HL-60 (cell line): ENCODE results near the gene CHRDL2.

Source experiments
- DNase-seq, 2 experiments: peaks; one replicate each; pipeline ENCODE4 v3.0.0-alpha.2; 2010 to 2020; ENCODE audit warnings: low read depth in 1 of 2, low spot score in 1 of 2
- H3K27ac ChIP-seq: fragments of 250-450 bp; sonication (Bioruptor Pico); replicated peaks from 2 replicates; pipeline ENCODE4 v1.5.1; 2020; ENCODE audit warnings: mild to moderate bottlenecking, moderate library complexity
- H3K27me3 ChIP-seq: fragments of 250-450 bp; sonication (Bioruptor Pico); 2 replicates; pipeline ENCODE4 v1.5.1; 2021; ENCODE audit warnings: mild to moderate bottlenecking, moderate library complexity; ENCODE audit not compliant: insufficient read depth, poor library complexity, severe bottlenecking
- H3K4me3 ChIP-seq: replicated peaks from 2 replicates; pipeline ENCODE4 v1.5.1; 2011; ENCODE audit warnings: mild to moderate bottlenecking, control low read depth, low read length; ENCODE audit not compliant: insufficient read depth
- CTCF ChIP-seq: IDR thresholded peaks from one replicate; pipeline ENCODE4 v1.5.1; 2011; ENCODE audit warnings: low read length, control low read depth, inconsistent platforms; ENCODE audit not compliant: insufficient read depth
- GABPA ChIP-seq: IDR thresholded peaks from 2 replicates; pipeline ENCODE4 v1.6.1; 2012; ENCODE audit warnings: low read depth
- POLR2AphosphoS5 ChIP-seq: IDR thresholded peaks from 2 replicates; pipeline ENCODE4 v1.6.1; 2012; ENCODE audit warnings: low read depth
- REST ChIP-seq: IDR thresholded peaks from 2 replicates; pipeline ENCODE4 v1.6.1; 2012; ENCODE audit warnings: low read depth; ENCODE audit not compliant: insufficient replicate concordance
- SPI1 ChIP-seq: IDR thresholded peaks from 2 replicates; pipeline ENCODE4 v1.6.1; 2012; ENCODE audit warnings: low read depth, mild to moderate bottlenecking, borderline replicate concordance

Gene CHRDL2

GRCh38 chr11:74707182-74707581 is 24.0 kb downstream of the CHRDL2 start:
- H3K4me3 ChIP-seq, result no peak overlapping the region
- H3K27me3 ChIP-seq, result no peaks in the 10 kb centered on the region
- TF ChIP-seq SPI1 (no peak), CTCF (no peak), REST (no peak), GABPA (no peak)
- no peak for DNase-seq
- no peak overlapping the region for H3K27ac ChIP-seq

DNA sequence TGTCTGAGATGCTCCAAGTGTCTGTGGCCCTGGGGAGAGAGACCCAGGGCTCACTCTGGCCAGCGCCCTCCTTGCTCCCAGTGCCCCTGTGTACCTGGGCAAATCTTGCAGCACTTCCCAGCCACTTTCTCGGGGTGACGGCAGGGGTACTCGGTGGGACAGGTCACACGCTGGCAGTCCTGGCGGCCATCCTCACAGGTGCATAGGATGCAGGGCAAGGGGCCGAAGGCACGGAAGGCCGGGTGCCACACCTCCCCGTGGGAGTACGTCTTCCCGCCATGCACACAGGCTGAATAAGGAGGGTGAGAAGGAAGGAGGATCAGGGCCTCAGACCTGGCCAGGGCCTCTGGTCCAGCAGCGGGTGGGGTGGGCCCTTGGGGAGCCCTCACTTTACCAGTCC is 28.0 kb downstream of the CHRDL2 start:
- TF ChIP-seq POLR2AphosphoS5 (no peak), SPI1 (no peak), REST (no peak), CTCF (no peak), GABPA (no peak)
- H3K4me3 ChIP-seq, result no peak overlapping the region
- DNase-seq, result no peak
- no peaks in the 10 kb centered on the region for H3K27me3 ChIP-seq
- no peak overlapping the region for H3K27ac ChIP-seq

DNA sequence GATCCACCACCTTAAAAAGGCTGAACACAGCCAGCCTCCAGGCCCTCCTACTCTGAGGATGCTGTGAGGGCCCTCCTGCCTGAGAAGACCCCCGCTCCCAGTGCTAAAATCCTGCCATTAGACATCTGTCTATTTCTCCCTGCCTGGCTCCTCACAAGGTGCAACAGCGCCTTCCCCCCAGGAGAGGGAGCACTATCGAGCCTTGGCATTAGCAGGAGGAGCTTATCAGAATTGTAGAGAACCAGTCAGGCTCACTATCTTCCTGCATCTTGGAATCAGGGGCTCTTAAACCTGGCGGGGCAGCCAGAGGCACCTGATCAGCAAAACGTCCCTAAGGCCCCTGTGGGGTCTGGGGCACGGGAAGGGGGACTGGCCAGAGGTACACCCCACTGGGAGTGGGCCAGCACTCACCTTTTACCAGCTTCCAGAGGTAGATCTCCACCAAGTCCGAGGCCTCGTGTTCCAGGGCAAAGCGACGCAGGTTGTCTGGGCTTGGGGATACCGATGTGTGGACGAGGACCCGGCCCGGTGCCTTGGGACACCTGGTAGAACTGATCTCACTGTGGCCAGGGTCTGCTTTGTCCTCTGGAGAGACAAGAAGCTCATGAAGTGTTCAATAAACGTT is 28.7 kb downstream of the CHRDL2 start:
- no peak overlapping the region for H3K4me3 ChIP-seq
- TF ChIP-seq GABPA (no peak), CTCF (peak; percentile 98)
- DNase-seq, result peak in 1 of 2 experiments; percentile 59
- no peak overlapping the region for H3K27ac ChIP-seq
- H3K27me3 ChIP-seq, result no peaks in the 10 kb centered on the region

DNA sequence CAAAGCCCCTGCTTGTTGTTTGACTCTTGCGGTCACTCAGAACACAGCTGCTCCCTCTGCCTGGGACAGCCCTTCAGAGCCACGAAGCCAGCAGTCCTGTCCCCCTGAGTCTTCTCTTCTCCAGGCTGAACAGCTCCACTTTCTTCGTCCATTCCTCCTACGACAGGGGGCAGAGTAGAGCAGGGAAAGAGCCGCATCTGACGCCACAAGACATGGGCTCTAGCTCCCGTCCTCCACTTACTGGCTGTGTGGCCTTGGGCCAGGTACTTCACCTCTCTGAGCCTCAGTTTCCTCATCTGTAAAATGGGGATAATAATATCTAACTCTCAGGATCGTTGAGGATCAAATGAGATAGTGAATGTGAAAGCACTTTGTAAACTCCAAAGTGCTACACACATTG is 29.9 kb downstream of the CHRDL2 start:
- DNase-seq, result peak in 1 of 2 experiments; percentile 19
- Histone ChIP-seq H3K27me3 (no peaks in the 10 kb centered on the region), H3K27ac (no peak overlapping the region), H3K4me3 (no peak overlapping the region)
- TF ChIP-seq GABPA, result no peak
- peak; percentile 4 for TF ChIP-seq CTCF
